Renal cortex interstitium (tissue), 11 donors: ENCODE results near the gene GNAS. TPM values are rescaled to one million over a fixed set of nuclear protein-coding genes. Genes with fewer than 3 reads are reported as not detected.

Experiments used
- DNase-seq, 11 donors: peaks; one replicate each; pipeline ENCODE4 v3.0.0-alpha.2; 2013; ENCODE audit warnings: low read depth in 9 of 11, low spot score in 4 of 11; ENCODE audit errors: extremely low read depth in 1 of 11
- polyA plus RNA-seq, 3 donors: library from polyadenylated mRNA; unstranded; fragments of 120-200 nt; gene quantifications; one replicate each; pipeline ENCODE4 v1.2.1, GENCODE V29; 2013; ENCODE audit not compliant: insufficient read length in 3 of 3

GNAS gene
- polyA plus RNA-seq, 3 donors: 1,846 to 2,284 (median 1,968) TPM

DNA sequence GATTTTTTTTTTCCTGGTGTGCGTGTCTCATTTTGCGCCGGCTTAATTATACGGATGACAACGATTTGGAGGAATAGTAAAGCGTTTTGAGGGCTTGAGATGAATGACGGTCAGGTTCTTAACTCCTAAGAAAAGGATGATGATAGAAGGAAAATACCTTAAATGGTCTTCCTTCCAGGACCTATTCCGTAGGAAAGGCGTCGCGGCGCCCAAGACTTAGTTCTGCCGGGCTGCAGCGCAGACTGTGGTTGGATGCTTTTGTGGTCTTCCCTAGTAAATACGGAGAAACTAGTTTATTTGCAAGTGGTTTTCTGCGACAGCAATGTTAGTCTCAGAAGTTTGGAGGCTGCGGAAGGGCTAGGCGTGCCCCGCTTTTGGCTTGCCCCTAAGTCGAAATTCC lies 10.2 kb upstream of the GNAS start:
- no peak for DNase-seq

DNA sequence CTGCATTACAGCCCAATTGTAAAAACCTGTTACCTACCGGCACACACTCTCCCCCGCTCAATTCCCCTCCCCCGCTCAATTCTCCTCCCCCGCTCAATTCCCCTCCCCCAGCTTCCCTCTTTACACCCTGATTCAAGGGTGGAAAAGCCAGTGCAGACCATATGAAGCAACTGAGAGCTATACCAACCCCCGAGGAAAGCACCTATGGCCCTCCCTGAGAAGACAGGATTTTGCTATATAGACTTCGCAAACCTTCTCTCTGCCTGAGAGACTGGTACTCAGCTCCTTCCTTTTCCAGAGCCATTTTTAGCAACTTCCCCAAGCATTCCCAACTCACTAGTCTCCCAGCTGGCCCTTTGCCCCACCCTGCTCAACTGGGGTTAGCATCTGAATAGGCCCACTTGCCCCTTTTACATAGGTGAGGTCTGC lies 9.4 kb upstream of the GNAS start:
- no peak for DNase-seq

DNA sequence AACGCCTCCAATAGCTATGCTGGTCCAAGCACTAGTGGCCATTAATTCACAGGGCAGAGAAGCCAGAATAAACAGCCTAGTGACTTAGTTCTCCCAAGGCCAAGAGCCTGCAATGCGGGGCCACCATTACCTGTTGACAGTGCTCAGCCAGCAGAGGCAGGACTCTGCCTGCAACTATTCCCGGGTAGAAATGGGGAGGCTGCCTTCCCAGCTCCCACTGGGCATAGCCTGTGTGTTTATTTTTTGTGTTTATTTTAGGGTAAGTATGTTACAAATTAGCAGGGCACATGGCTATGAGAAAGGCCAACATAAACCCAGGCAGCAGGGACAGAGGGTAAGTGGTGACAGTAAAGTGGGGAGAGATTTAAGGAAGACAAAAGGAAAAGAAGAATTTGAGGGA lies 6.8 kb upstream of the GNAS start:
- DNase-seq: no peak

DNA sequence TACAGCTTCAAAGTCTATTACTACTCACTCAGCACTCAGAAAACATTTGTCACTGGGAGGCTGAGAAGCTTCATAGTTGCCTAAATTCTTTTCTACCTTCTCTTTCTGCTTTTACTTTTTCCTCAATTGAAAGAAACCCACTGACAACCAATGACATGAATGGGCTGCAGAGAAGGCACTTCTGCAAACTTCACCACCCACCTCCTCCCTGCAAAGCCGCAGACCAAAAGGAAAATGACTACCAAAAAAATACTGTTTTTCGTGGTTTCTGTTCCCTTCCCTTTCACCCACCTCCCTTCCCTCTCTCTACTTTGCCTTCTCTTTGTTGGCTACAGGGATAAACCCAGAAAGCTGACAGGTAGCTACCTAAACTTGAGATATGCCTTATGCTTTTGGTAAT lies 5.1 kb upstream of the GNAS start:
- no peak for DNase-seq

DNA sequence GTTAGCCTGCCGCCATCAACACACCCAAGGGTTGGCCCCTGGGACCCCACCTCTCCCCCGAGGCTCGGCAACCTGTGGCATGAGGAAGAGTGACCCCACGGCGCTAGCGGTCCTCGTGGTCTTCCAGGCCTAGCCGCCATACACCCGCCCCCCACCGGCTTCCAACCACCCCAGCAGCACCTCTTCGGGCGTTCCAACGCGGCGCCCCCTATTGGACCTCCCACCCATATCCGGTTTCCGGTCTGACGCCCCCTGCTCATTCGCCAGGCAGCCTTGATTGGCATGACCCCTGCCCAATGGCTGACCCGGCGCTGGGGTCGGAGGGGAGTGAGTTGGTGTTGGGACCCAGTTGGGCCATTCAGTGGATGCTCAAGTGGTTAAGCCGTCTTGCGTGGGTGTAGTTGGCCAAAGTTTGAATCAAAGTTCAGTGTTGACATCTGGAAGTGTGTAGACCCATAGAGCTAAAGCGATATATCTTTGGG lies 1.8 kb upstream of the GNAS start, which contains the start of gene GNAS-AS1:
Gene GNAS-AS1 (minus strand): TSS at position 210 of the 482 bp plus-strand sequence.
- DNase-seq: peak in 10 of 11 donors; percentile 60 to 83 (median 76)

DNA sequence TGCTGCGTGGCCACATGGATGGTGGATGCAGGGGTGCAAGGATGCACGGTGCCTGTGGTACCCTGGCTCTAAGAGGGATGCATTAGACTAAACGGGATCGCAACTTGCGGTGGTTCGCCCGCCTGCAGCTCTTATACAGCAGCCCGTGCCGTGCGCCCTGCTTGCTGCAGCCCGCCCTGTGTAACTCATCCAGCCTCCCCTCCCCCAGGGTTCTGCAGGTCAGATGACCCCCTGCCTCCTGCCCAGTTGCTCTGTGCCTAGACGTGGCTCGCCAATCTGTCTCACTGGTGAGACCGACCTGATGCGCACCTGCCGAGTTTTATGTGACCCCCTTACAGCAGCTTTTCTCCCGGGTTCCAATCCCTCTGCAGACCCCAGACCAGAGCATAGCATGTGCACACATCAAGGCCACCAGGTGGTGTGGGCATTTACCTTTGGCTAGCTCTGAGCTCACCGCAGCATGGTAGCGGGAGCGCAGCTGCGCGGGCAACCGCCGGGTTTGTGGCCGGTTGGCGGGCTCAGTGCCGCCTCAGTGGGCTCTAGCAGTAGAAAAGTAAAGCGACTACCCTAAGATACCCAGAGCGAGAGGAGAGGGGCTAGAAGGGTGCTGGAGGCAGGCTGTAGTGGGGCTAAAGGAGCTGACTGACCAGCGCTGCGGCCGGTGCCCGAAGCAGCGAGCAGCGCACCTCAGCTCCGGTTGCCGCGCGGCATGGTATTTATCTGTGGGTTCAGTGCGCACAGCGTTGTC lies 1.1 kb upstream of the GNAS start:
- no peak for DNase-seq

DNA sequence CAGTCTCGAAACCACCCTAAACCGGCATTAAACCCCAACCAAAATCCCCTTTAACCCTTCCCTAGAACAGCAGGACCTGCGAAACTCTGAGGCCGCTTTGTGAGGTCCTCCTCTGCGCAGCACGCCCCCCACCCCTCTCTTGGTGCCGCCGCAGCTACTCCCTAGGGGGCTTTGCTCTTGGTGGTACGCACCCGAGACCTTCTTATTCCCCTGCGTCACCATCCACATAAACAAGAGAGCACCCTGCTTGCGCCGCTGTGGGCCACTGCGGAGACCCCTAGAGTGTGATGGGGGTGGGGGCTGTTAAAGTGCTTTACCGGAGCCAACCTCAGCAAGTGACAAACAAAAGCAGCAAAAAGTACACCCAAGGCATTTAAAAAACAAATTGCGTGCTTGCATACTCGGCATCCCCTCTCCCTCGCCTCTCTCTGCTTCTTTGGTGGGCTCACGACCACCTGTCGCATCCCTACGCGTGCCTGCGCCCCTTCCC lies 502 bp upstream of the GNAS start:
- no peak for DNase-seq

DNA sequence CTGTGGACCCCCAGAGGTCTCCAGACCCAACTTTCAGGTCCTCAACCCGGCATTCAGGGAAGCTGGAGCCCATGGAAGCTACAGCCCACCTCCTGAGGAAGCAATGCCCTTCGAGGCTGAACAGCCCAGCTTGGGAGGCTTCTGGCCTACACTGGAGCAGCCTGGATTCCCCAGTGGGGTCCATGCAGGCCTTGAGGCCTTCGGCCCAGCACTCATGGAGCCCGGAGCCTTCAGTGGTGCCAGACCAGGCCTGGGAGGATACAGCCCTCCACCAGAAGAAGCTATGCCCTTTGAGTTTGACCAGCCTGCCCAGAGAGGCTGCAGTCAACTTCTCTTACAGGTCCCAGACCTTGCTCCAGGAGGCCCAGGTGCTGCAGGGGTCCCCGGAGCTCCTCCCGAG lies 950 bp downstream of the GNAS start:
- DNase-seq: no peak

DNA sequence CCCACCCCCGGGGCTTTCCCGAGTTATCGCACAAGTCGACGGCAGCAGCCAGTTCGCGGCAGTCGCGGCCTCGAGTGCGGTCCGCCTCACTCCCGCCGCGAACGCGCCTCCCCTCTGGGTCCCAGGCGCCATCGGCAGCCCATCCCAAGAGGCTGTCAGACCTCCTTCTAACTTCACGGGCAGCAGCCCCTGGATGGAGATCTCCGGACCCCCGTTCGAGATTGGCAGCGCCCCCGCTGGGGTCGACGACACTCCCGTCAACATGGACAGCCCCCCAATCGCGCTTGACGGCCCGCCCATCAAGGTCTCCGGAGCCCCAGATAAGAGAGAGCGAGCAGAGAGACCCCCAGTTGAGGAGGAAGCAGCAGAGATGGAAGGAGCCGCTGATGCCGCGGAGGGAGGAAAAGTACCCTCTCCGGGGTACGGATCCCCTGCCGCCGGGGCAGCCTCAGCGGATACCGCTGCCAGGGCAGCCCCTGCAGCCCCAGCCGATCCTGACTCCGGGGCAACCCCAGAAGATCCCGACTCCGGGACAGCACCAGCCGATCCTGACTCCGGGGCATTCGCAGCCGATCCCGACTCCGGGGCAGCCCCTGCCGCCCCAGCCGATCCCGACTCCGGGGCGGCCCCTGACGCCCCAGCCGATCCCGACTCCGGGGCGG lies 1.6 kb downstream of the GNAS start:
- no peak for DNase-seq

DNA sequence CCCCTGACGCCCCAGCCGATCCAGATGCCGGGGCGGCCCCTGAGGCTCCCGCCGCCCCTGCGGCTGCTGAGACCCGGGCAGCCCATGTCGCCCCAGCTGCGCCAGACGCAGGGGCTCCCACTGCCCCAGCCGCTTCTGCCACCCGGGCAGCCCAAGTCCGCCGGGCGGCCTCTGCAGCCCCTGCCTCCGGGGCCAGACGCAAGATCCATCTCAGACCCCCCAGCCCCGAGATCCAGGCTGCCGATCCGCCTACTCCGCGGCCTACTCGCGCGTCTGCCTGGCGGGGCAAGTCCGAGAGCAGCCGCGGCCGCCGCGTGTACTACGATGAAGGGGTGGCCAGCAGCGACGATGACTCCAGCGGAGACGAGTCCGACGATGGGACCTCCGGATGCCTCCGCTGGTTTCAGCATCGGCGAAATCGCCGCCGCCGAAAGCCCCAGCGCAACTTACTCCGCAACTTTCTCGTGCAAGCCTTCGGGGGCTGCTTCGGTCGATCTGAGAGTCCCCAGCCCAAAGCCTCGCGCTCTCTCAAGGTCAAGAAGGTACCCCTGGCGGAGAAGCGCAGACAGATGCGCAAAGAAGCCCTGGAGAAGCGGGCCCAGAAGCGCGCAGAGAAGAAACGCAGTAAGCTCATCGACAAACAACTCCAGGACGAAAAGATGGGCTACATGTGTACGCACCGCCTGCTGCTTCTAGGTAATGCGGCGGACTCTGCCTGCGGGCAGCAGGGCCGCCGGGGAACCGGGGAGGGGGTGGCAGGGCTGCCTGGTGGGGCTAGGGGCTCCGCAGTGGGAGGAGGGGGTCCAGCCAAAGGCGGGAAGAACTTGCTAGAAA lies 2.3 kb downstream of the GNAS start:
- no peak for DNase-seq

DNA sequence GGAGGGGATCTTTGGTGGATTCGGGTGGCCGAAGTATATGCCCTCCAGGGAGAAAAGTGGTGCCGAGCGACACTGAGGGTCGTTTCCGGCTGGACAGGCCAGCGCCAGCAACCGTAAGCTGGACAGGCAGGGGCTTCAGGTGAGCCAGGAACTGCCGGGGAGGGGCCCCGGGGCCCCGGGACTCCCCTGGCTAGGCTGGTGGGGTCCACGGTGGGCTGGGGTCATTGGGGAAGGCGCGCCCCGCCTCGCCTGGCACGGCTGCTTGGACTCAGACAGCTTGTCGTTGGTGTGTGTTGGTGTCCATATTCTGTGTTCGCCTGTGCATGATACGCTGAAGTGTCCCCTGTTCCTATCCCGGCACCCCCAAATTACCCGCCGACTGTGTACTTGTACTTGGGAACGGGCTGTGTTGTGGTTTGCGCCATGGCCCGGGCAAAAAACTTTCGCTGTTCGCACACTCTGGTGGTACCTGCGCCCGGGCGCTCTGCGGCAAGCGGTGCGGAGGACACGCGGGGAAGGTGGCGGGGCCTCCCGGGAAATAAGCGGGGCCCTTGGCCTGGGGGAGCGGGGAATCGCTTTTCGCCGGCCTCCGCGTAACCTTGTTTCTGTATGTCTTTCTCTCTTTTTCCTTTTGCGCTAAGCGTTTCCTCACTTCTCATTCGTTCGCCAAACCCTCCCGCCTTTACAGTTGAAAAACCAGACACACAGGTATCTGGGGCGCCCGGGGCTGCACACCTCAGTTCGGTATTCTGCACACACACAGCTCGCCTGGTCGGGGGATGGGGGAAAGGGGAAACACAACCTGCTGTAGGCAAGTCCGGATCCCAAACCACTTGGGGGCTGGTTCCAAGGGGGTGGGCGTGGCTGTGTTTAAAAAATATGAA lies 3.2 kb downstream of the GNAS start:
- DNase-seq: peak in 1 of 11 donors; percentile 33

DNA sequence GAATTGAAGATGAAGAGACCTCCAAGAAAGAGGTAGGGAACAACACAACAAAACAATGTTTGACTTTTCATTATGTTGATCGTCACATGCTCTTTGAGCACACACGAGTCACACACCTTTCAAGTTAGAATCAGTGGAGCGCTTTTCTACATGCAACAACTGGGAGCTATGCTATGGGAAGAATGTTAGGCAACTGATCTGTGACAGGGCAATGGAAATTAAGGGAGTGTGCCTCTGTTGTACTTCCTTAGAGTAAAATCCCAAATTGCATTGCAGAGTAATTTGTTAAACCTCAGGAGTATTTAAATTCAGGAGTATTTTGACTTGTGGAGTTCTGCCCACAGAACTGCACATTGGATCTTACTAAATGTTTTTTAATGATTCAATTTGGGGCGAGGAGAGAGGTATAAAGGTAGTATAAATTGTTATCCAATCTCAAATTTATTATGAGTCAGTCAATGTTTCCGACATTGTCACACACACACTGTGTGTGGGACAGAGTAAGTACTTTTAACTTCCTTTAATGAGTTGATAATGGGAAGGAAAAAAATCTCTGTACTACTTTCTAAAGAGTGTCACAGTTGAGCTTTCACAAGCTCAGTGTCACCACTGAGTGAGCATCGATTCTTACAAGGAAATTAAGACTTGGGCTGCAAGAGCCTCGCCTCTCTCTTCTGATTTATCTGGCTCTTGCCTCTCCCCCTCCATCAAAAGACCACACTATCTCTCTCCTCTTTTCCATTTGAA lies 10.7 kb downstream of the GNAS start:
- DNase-seq: no peak

DNA sequence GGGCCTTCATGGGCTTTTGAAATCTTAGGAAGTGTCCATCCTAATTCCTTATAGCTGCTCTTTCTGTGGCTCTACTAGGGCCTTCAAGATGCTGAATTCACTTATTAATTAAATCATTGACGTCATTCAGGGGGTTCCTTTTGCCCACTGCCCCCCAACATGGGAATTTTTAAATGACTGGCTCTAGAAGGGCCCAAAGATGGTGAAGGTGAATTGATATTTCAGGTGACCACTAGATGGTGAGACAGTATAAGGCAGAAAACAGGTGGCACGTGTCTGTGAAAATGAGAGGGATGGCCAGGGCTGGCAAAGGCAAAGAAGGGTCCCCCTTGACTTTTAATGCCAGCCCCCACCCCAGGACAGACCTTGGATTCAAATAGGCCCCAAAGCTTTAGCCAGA lies 11.8 kb downstream of the GNAS start:
- no peak for DNase-seq

DNA sequence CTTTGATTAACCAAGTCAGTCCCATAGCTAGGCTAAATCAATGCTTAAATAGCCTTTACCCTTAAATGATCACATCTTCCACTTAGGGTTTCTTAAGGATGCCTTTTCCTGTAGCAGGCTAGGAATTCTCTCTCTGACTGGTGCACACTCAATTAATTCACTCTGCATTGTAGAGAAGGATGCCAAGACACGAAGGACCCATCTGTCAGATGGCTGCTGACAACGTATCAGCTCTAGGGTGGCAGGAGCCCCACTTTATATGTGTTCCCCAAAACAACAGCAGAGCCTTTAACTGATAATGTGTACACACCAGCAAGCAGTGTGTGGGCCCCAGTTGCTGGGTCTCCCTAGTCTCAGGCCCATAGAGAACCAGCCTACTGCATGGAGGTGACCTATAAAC lies 13.3 kb downstream of the GNAS start:
- no peak for DNase-seq

DNA sequence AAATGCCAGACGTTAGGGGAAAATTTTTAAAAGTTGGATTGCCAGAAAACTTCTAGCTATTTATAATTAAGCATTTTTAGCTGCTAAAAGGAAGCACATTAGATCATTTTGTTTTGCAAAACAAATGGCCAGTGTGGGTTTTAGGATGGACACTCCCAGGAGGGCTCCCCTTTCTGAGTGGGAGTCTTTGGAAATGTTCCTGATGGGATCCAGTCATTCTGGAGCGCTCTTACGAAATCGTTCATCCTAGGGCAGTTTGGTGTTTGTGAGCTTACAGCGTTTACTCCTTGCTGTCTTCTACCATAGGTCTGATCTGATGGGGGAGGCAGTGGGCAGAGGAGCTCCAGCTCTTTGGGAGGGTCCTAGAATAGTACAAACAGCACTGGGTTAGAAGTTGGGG lies 14.7 kb downstream of the GNAS start:
- no peak for DNase-seq

DNA sequence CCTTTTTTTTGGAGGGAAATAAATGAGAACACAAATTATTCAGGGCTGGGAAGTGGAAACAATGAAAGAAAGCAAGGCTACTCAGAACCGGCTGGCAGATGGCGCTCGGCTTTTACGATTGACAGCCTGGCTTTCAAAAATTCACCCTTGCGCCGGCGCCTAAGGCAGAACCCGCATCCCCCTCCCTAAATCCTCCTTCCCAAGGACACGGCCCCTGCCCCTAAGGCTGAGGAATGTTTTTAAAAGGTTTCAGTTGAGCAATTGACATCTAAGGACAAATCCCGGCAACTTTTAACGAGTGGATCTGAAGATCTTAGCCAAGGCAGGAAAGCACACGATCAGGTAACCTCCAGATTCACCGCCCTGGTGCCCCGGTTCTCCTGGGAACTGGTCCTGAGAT lies 16.3 kb downstream of the GNAS start:
- peak in 3 of 11 donors; percentile 56 to 65 (median 58) for DNase-seq

DNA sequence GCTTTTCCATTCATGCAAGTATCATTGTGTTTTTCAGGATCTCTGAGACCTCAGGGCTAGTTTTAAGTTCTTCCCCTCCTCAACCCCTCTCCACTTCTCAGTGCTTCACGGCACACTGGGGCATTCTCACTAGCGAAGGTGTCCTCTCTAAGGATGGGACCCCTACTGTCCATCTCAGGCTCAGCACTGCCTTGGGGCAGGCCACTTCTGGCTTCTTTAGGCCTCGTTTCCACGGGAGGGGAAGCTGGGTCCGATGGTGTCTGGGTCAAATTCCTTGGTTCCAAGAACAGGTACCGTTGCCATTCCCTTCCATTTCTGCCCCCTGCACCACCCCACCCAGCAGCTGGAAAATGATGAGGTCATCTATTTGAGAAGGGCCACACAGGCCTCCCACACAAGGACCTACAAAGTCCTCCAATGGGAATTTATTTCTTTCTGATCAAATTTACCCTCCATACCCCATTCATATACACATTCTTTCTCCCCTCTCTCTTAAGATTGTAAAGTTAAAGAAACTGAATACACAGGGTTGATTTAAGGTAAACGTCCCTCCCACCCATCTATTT lies 17.2 kb downstream of the GNAS start:
- no peak for DNase-seq
